Nephron (organoid): Measurements from ENCODE around the gene TREML4.

Source experiments
- H3K27ac Mint-ChIP-seq, 3 experiments: 2 replicates each; pipeline ENCODE4 v1.8.0; 2020; ENCODE audit warnings: mixed read lengths in 3 of 3, mild to moderate bottlenecking in 2 of 3, moderate library complexity in 1 of 3
- H3K27me3 Mint-ChIP-seq: 2 replicates; pipeline ENCODE4 v1.8.0; 2021; ENCODE audit warnings: low read depth, mild to moderate bottlenecking, moderate library complexity, mixed read lengths
- H3K36me3 Mint-ChIP-seq: 2 replicates; pipeline ENCODE4 v1.8.0; 2020; ENCODE audit warnings: low read depth, mixed read lengths
- H3K4me1 Mint-ChIP-seq: 2 replicates; pipeline ENCODE4 v1.8.0; 2020; ENCODE audit warnings: mixed read lengths
- H3K4me3 Mint-ChIP-seq, 3 experiments: 2 replicates each; pipeline ENCODE4 v1.8.0; 2020; ENCODE audit warnings: mild to moderate bottlenecking in 3 of 3, mixed read lengths in 3 of 3, moderate library complexity in 2 of 3
- H3K9me3 Mint-ChIP-seq: 2 replicates; pipeline ENCODE4 v1.8.0; 2020; ENCODE audit warnings: mixed read lengths
- TF ChIP-seq, protein P1 (sequence below), 3 experiments: fragments of 200-600 bp; sonication (generic); IDR thresholded peaks; one replicate each; pipeline ENCODE4 v1.5.0; 2021; ENCODE audit warnings: antibody characterized with exemption in 3 of 3; ENCODE audit not compliant: unreplicated experiment in 3 of 3

The TREML4 gene, protein sequence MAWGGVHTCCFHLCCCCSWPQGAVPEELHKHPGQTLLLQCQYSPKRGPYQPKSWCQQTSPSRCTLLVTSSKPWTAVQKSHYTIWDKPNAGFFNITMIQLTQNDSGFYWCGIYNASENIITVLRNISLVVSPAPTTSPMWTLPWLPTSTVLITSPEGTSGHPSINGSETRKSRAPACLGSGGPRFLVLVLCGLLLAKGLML

GRCh38 chr6:41228096-41228495 lies at the start of gene TREML4:
TSS of gene TREML4 (plus strand) at chr6:41228349. CDS start at chr6:41228428, 79 bp downstream.
- no peak within 1 kb of the TSS for H3K27ac Mint-ChIP-seq
- TF ChIP-seq, protein P1, sequence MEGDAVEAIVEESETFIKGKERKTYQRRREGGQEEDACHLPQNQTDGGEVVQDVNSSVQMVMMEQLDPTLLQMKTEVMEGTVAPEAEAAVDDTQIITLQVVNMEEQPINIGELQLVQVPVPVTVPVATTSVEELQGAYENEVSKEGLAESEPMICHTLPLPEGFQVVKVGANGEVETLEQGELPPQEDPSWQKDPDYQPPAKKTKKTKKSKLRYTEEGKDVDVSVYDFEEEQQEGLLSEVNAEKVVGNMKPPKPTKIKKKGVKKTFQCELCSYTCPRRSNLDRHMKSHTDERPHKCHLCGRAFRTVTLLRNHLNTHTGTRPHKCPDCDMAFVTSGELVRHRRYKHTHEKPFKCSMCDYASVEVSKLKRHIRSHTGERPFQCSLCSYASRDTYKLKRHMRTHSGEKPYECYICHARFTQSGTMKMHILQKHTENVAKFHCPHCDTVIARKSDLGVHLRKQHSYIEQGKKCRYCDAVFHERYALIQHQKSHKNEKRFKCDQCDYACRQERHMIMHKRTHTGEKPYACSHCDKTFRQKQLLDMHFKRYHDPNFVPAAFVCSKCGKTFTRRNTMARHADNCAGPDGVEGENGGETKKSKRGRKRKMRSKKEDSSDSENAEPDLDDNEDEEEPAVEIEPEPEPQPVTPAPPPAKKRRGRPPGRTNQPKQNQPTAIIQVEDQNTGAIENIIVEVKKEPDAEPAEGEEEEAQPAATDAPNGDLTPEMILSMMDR (IDR thresholded peaks at IDR 0.05; ENCODE audit: unreplicated experiment in 3 of 3) = no peak
- H3K27me3 Mint-ChIP-seq = peaks cover 33% of the 10 kb centered on the region
- H3K36me3 Mint-ChIP-seq = no peaks in the 10 kb centered on the region
- no peaks in the 10 kb centered on the region for H3K9me3 Mint-ChIP-seq
- H3K4me1 Mint-ChIP-seq = no peaks in the 10 kb centered on the region
- H3K4me3 Mint-ChIP-seq = no peak within 1 kb of the TSS

GRCh38 chr6:41179163-41179562 lies 49.0 kb upstream of the TREML4 start:
- Mint-ChIP-seq H3K9me3 (no peaks in the 10 kb centered on the region), H3K4me1 (no peaks in the 10 kb centered on the region), H3K4me3 (no peak overlapping the region), H3K27me3 (peaks cover 18% of the 10 kb centered on the region), H3K27ac (no peak overlapping the region), H3K36me3 (no peaks in the 10 kb centered on the region)
- TF ChIP-seq, protein P1 (IDR thresholded peaks at IDR 0.05; ENCODE audit: unreplicated experiment in 3 of 3) = no peak

- Mint-ChIP-seq H3K4me3 (no peak overlapping the region), H3K9me3 (no peaks in the 10 kb centered on the region), H3K27ac (no peak overlapping the region), H3K36me3 (no peaks in the 10 kb centered on the region), H3K27me3 (peaks cover 10% of the 10 kb centered on the region), H3K4me1 (no peaks in the 10 kb centered on the region)
- TF ChIP-seq, protein P1 (IDR thresholded peaks at IDR 0.05; ENCODE audit: unreplicated experiment in 3 of 3) = no peak
Measured at GRCh38 chr6:41181566-41181965, 46.6 kb upstream of the TREML4 start.

DNA sequence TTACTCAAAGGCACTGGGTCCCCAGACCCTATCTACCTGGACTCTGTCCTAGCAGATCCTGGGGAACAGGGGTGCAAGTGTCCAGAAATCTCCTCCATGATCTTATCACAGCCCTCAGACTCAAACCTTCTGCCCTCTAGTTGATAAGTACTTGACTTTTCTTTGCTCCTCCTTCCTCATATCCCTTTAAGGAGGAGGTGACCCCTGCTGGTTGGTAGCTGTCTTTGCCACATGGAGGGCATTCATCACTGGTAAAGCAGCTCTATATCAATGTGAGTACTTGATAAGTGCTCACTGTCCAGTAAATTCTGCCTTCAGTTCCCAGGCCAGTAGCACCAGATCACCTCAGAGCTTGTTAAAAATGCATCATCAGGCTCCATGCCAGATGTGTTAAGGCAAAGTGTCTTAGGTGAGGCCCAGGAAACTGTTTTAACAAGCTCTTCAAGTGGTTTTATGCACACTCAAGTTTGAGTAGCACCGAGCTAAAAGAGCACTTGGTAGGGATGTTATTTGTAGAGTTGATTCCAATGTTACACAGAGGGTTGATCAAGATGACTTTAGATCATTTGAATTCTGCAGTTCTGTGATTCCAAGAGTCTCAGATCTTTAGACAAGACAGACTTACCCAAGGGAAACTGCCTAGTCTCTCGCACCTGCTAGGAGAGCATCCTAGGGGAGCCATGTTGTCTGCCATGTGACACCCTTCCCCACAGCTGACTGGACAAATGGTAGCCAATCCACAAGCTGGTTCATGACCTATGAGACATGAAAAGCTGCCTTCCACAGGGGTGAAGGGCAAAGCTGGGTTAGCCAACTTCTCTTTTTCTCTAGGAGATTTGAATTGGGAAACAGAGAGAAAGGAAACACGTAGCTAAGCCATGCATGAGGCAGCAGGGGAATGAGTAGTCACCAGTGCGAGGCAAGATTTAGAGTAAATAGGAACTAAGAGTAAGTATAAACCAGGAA lies 45.8 kb upstream of the TREML4 start:
- no peaks in the 10 kb centered on the region for H3K36me3 Mint-ChIP-seq

GRCh38 chr6:41184761-41185160 lies 43.4 kb upstream of the TREML4 start:
- TF ChIP-seq, protein P1 (IDR thresholded peaks at IDR 0.05; ENCODE audit: unreplicated experiment in 3 of 3) = no peak
- H3K4me1 Mint-ChIP-seq = no peaks in the 10 kb centered on the region
- H3K27ac Mint-ChIP-seq = no peak overlapping the region
- peaks cover 7% of the 10 kb centered on the region for H3K27me3 Mint-ChIP-seq
- no peaks in the 10 kb centered on the region for H3K36me3 Mint-ChIP-seq
- peaks cover 4% of the 10 kb centered on the region for H3K9me3 Mint-ChIP-seq
- no peak overlapping the region for H3K4me3 Mint-ChIP-seq

More for the DNA sequence above, 45.8 kb upstream of the TREML4 start:
- Mint-ChIP-seq H3K9me3 (no peaks in the 10 kb centered on the region), H3K27me3 (peaks cover 5% of the 10 kb centered on the region), H3K27ac (no peak overlapping the region), H3K4me3 (no peak overlapping the region), H3K4me1 (no peaks in the 10 kb centered on the region)
- TF ChIP-seq, protein P1 (IDR thresholded peaks at IDR 0.05; ENCODE audit: unreplicated experiment in 3 of 3) = peak; percentile 44 to 58 (median 48)
